ENCODE data around the gene PTPRT.

PTPRT gene

GRCh38 chr20:42734660-42735368, 454.9 kb downstream of the PTPRT start:
- no peak for DNase-seq
- Histone ChIP-seq H3K4me2 (ENCODE audit: low read length) (no peak overlapping the region), H2BK5ac (ENCODE audit: low read length) (no peak overlapping the region), H3K56ac (ENCODE audit: low read length) (no peak overlapping the region), H2BK120ac (ENCODE audit: low read depth, low read length) (no peak overlapping the region), H3K4ac (ENCODE audit: low read depth, low read length) (no peak overlapping the region), H3K36me3 (ENCODE audit: control insufficient read depth, insufficient read depth, low read length) (no peaks in the 10 kb centered on the region), H3K27me3 (ENCODE audit: insufficient read depth, low read length, poor library complexity) (no peaks in the 10 kb centered on the region), H4K5ac (ENCODE audit: low read length) (no peak overlapping the region), H3K79me2 (ENCODE audit: control insufficient read depth, insufficient read depth, low read length) (no peaks in the 10 kb centered on the region), H3K4me3 (ENCODE audit: low read length) (no peak overlapping the region), H3K9ac (ENCODE audit: low read length) (no peak overlapping the region), H3K4me1 (ENCODE audit: control insufficient read depth, low read depth, low read length) (no peaks in the 10 kb centered on the region), H4K8ac (ENCODE audit: low read depth, low read length) (no peak overlapping the region), H3K18ac (ENCODE audit: low read length) (no peak overlapping the region), H2BK15ac (replicated peaks; ENCODE audit: low read depth) (no peak overlapping the region), H3K27ac (ENCODE audit: low read depth, low read length) (no peak overlapping the region), H3K23ac (ENCODE audit: low read length) (no peak overlapping the region), H2AK5ac (ENCODE audit: low read length) (no peak overlapping the region), H3K79me1 (ENCODE audit: low read length) (no peaks in the 10 kb centered on the region)
- no CpG with 5 or more reads among the region's 5 CpGs for WGBS (ENCODE audit: extremely low coverage, insufficient coverage, low lambda C conversion rate)

- no peaks in the 10 kb centered on the region for H3K79me1 ChIP-seq (ENCODE audit: low read length)
- no peak overlapping the region for H2BK5ac ChIP-seq (ENCODE audit: low read length)
- no peak overlapping the region for H3K4me3 ChIP-seq (ENCODE audit: low read length)
- H3K27ac ChIP-seq (ENCODE audit: low read depth, low read length): no peak overlapping the region
- no peak overlapping the region for H2AK5ac ChIP-seq (ENCODE audit: low read length)
- no peak overlapping the region for H3K9ac ChIP-seq (ENCODE audit: low read length)
- no peaks in the 10 kb centered on the region for H3K36me3 ChIP-seq (ENCODE audit: control insufficient read depth, insufficient read depth, low read length)
- H4K5ac ChIP-seq (ENCODE audit: low read length): no peak overlapping the region
- H3K4me1 ChIP-seq (ENCODE audit: control insufficient read depth, low read depth, low read length): no peaks in the 10 kb centered on the region
- H2BK15ac ChIP-seq (replicated peaks; ENCODE audit: low read depth): no peak overlapping the region
- DNase-seq: no peak
- no peak overlapping the region for H2BK120ac ChIP-seq (ENCODE audit: low read depth, low read length)
- no peaks in the 10 kb centered on the region for H3K79me2 ChIP-seq (ENCODE audit: control insufficient read depth, insufficient read depth, low read length)
- H3K4ac ChIP-seq (ENCODE audit: low read depth, low read length): no peak overlapping the region
- no peaks in the 10 kb centered on the region for H3K27me3 ChIP-seq (ENCODE audit: insufficient read depth, low read length, poor library complexity)
- no peak overlapping the region for H3K56ac ChIP-seq (ENCODE audit: low read length)
- no CpG with 5 or more reads among the region's 2 CpGs for WGBS (ENCODE audit: extremely low coverage, insufficient coverage, low lambda C conversion rate)
- H4K8ac ChIP-seq (ENCODE audit: low read depth, low read length): no peak overlapping the region
- no peak overlapping the region for H3K4me2 ChIP-seq (ENCODE audit: low read length)
- no peak overlapping the region for H3K23ac ChIP-seq (ENCODE audit: low read length)
- H3K18ac ChIP-seq (ENCODE audit: low read length): no peak overlapping the region
These were observed 467.8 kb downstream of the PTPRT start for GRCh38 chr20:42721923-42722322.

- no CpG with 5 or more reads among the region's 5 CpGs for WGBS (ENCODE audit: extremely low coverage, insufficient coverage, low lambda C conversion rate)
- no peak overlapping the region for H2BK5ac ChIP-seq (ENCODE audit: low read length)
- H2AK5ac ChIP-seq (ENCODE audit: low read length): no peak overlapping the region
- no peak overlapping the region for H3K18ac ChIP-seq (ENCODE audit: low read length)
- no peak overlapping the region for H3K4me2 ChIP-seq (ENCODE audit: low read length)
- no peak overlapping the region for H4K8ac ChIP-seq (ENCODE audit: low read depth, low read length)
- DNase-seq: no peak
- no peak overlapping the region for H3K4ac ChIP-seq (ENCODE audit: low read depth, low read length)
- no peak overlapping the region for H3K56ac ChIP-seq (ENCODE audit: low read length)
- no peak overlapping the region for H3K23ac ChIP-seq (ENCODE audit: low read length)
- no peaks in the 10 kb centered on the region for H3K79me1 ChIP-seq (ENCODE audit: low read length)
- H3K9ac ChIP-seq (ENCODE audit: low read length): no peak overlapping the region
- no peak overlapping the region for H2BK15ac ChIP-seq (replicated peaks; ENCODE audit: low read depth)
- H3K27me3 ChIP-seq (ENCODE audit: insufficient read depth, low read length, poor library complexity): no peaks in the 10 kb centered on the region
- no peak overlapping the region for H3K27ac ChIP-seq (ENCODE audit: low read depth, low read length)
- H3K4me3 ChIP-seq (ENCODE audit: low read length): no peak overlapping the region
- H3K36me3 ChIP-seq (ENCODE audit: control insufficient read depth, insufficient read depth, low read length): no peaks in the 10 kb centered on the region
- no peak overlapping the region for H2BK120ac ChIP-seq (ENCODE audit: low read depth, low read length)
- no peaks in the 10 kb centered on the region for H3K79me2 ChIP-seq (ENCODE audit: control insufficient read depth, insufficient read depth, low read length)
- no peaks in the 10 kb centered on the region for H3K4me1 ChIP-seq (ENCODE audit: control insufficient read depth, low read depth, low read length)
- no peak overlapping the region for H4K5ac ChIP-seq (ENCODE audit: low read length)
These were observed 475.2 kb downstream of the PTPRT start for GRCh38 chr20:42714298-42715141.

GRCh38 chr20:42708266-42708665, 481.4 kb downstream of the PTPRT start:
- no peaks in the 10 kb centered on the region for H3K36me3 ChIP-seq (ENCODE audit: control insufficient read depth, insufficient read depth, low read length)
- H3K27ac ChIP-seq (ENCODE audit: low read depth, low read length): no peak overlapping the region
- H2BK5ac ChIP-seq (ENCODE audit: low read length): no peak overlapping the region
- H3K9ac ChIP-seq (ENCODE audit: low read length): no peak overlapping the region
- H3K23ac ChIP-seq (ENCODE audit: low read length): no peak overlapping the region
- H3K27me3 ChIP-seq (ENCODE audit: insufficient read depth, low read length, poor library complexity): no peaks in the 10 kb centered on the region
- DNase-seq: no peak
- no peaks in the 10 kb centered on the region for H3K79me1 ChIP-seq (ENCODE audit: low read length)
- H3K4ac ChIP-seq (ENCODE audit: low read depth, low read length): no peak overlapping the region
- no peak overlapping the region for H3K4me2 ChIP-seq (ENCODE audit: low read length)
- no peaks in the 10 kb centered on the region for H3K79me2 ChIP-seq (ENCODE audit: control insufficient read depth, insufficient read depth, low read length)
- H2BK120ac ChIP-seq (ENCODE audit: low read depth, low read length): no peak overlapping the region
- no peak overlapping the region for H3K18ac ChIP-seq (ENCODE audit: low read length)
- no CpG with 5 or more reads among the region's 3 CpGs for WGBS (ENCODE audit: extremely low coverage, insufficient coverage, low lambda C conversion rate)
- H2BK15ac ChIP-seq (replicated peaks; ENCODE audit: low read depth): no peak overlapping the region
- H4K5ac ChIP-seq (ENCODE audit: low read length): no peak overlapping the region
- no peak overlapping the region for H2AK5ac ChIP-seq (ENCODE audit: low read length)
- H4K8ac ChIP-seq (ENCODE audit: low read depth, low read length): no peak overlapping the region
- no peak overlapping the region for H3K56ac ChIP-seq (ENCODE audit: low read length)
- no peaks in the 10 kb centered on the region for H3K4me1 ChIP-seq (ENCODE audit: control insufficient read depth, low read depth, low read length)
- H3K4me3 ChIP-seq (ENCODE audit: low read length): no peak overlapping the region

- no peak overlapping the region for H4K8ac ChIP-seq (ENCODE audit: low read depth, low read length)
- no peak overlapping the region for H3K4me3 ChIP-seq (ENCODE audit: low read length)
- H3K79me1 ChIP-seq (ENCODE audit: low read length): no peaks in the 10 kb centered on the region
- no peak overlapping the region for H3K18ac ChIP-seq (ENCODE audit: low read length)
- no peaks in the 10 kb centered on the region for H3K79me2 ChIP-seq (ENCODE audit: control insufficient read depth, insufficient read depth, low read length)
- no peaks in the 10 kb centered on the region for H3K27me3 ChIP-seq (ENCODE audit: insufficient read depth, low read length, poor library complexity)
- H3K27ac ChIP-seq (ENCODE audit: low read depth, low read length): no peak overlapping the region
- H3K4me2 ChIP-seq (ENCODE audit: low read length): no peak overlapping the region
- H2BK5ac ChIP-seq (ENCODE audit: low read length): no peak overlapping the region
- no peak overlapping the region for H3K9ac ChIP-seq (ENCODE audit: low read length)
- no peaks in the 10 kb centered on the region for H3K36me3 ChIP-seq (ENCODE audit: control insufficient read depth, insufficient read depth, low read length)
- no peaks in the 10 kb centered on the region for H3K4me1 ChIP-seq (ENCODE audit: control insufficient read depth, low read depth, low read length)
- DNase-seq: no peak
- H2BK120ac ChIP-seq (ENCODE audit: low read depth, low read length): no peak overlapping the region
- no peak overlapping the region for H2AK5ac ChIP-seq (ENCODE audit: low read length)
- H2BK15ac ChIP-seq (replicated peaks; ENCODE audit: low read depth): no peak overlapping the region
- H4K5ac ChIP-seq (ENCODE audit: low read length): no peak overlapping the region
- no peak overlapping the region for H3K56ac ChIP-seq (ENCODE audit: low read length)
- H3K4ac ChIP-seq (ENCODE audit: low read depth, low read length): no peak overlapping the region
- no peak overlapping the region for H3K23ac ChIP-seq (ENCODE audit: low read length)
- WGBS (ENCODE audit: extremely low coverage, insufficient coverage, low lambda C conversion rate): no CpG with 5 or more reads among the region's 1 CpG
These were observed 482.9 kb downstream of the PTPRT start for GRCh38 chr20:42706759-42707158.

Data from mesendoderm (in vitro differentiated cells).